ENCODE results near the gene SP140L.

- TF ChIP-seq, protein P1, sequence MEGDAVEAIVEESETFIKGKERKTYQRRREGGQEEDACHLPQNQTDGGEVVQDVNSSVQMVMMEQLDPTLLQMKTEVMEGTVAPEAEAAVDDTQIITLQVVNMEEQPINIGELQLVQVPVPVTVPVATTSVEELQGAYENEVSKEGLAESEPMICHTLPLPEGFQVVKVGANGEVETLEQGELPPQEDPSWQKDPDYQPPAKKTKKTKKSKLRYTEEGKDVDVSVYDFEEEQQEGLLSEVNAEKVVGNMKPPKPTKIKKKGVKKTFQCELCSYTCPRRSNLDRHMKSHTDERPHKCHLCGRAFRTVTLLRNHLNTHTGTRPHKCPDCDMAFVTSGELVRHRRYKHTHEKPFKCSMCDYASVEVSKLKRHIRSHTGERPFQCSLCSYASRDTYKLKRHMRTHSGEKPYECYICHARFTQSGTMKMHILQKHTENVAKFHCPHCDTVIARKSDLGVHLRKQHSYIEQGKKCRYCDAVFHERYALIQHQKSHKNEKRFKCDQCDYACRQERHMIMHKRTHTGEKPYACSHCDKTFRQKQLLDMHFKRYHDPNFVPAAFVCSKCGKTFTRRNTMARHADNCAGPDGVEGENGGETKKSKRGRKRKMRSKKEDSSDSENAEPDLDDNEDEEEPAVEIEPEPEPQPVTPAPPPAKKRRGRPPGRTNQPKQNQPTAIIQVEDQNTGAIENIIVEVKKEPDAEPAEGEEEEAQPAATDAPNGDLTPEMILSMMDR (IDR thresholded peaks at IDR 0.05), result no peak
- TF ChIP-seq POLR2A (IDR thresholded peaks at IDR 0.05), result no peak
Observed at GRCh38 chr2:230403746-230404145, 76.8 kb downstream of the SP140L start.

Measured in upper lobe of left lung (tissue), 4 donors.